GM21381 (cell line): ENCODE data around the gene PARP6.

ENCODE experiments used
- ATAC-seq: cut with Tn5 transposase; IDR thresholded peaks from one replicate; pipeline ENCODE4 v1.9.1; 2021; ENCODE audit warnings: mild to moderate bottlenecking, moderate library complexity; ENCODE audit not compliant: unreplicated experiment

The PARP6 gene

GRCh38 chr15:72231833-72232478 is 40.4 kb downstream of the PARP6 start:
- ATAC-seq: no peak

DNA sequence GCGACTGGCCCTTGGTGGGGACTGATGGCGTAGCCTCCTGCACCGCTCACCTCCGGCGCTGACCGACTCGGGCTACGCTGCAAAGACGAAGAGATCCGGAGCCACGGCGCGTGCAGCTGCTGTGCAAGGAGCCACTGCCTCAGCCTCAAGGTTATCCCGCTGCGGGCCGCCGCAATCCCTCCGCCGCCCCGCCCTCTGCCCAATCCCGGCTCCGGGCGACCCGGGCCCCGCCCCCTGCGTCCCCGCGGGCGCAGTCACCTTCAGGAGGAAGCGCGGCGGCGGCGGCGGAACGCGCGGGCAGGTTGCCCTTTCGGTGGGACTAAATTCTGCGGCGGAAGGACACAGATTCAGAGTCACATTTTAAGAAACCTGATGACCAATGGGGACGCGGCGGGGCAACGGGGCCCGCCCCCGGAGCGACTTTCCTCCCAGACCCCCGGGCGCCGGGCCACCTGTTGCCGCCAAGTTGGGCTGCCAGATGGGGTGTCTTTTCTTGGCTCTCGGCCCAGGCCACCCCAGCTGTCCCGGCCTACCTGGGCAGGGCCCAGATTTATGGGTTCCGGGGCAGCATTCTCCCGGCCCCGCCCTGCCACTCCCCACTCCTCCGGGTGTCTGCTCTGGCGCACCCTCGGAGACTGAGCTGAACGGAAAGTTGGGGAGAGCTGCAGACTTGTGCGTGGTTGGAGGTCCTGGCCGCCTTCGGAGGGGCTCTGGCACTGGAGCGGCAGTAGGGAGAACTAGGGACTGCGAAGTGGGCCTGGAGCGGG is 41.1 kb downstream of the PARP6 start, which contains the start of gene PKM:
TSS of gene PKM (minus strand) at position 125 of the 767 bp plus-strand sequence. CDS start 12,093 bp downstream, outside the sequence.
- ATAC-seq: peak; percentile 44

DNA sequence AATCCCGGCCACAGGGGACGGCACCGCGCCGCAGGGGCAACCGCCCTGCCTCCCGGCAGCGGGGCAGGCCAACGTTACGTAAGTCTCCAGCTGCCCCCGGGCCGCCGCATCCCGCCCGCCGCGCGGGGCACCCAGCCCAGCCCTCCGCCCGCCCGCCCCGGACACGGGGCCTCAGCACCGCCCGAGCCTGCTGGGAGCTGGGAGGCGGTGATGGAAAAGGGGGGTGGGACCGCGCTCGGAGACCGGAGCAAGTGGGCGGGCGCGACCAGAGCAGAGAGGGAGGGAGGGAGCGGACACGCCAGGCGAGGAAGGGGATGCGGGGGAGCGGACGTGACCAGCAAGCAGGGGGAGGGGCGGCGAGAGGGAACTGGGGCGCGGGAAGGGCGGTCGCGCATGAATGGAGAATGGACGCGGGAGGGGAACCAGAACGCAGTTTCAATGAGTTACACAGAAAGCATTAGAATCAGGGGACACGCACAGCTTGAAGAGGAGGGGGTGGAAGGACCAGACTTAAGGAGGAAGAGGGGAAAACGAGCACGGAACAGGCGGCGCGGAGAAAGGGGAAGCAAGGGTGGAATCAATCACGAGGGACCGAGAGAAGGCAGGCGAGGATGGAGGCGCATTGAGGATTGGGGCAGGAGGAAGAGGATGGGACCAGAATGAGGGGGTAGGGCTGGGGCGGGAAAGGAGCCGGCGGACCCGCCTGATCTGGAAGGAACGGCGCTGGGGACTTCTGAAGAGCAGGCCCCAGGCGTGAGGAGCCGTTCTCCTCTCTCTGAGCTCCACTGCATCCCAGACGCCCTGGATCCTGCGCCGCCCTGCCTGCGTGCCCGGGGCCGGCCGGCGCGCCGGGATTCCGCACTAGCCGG is 41.9 kb downstream of the PARP6 start:
- no peak for ATAC-seq

DNA sequence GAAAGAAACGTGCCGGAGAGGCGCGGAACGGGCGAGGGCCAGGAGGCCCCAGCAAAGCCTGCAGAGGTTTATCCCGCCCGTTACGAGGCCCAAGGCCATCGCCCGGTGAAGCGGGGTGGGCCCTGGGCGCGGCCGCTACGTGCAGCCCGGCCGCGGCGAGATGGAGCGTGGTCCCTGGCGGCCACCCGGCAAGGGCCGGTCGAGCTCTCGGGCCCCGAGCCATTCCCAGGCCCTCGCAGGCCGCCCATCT is 42.5 kb downstream of the PARP6 start:
- no peak for ATAC-seq

DNA sequence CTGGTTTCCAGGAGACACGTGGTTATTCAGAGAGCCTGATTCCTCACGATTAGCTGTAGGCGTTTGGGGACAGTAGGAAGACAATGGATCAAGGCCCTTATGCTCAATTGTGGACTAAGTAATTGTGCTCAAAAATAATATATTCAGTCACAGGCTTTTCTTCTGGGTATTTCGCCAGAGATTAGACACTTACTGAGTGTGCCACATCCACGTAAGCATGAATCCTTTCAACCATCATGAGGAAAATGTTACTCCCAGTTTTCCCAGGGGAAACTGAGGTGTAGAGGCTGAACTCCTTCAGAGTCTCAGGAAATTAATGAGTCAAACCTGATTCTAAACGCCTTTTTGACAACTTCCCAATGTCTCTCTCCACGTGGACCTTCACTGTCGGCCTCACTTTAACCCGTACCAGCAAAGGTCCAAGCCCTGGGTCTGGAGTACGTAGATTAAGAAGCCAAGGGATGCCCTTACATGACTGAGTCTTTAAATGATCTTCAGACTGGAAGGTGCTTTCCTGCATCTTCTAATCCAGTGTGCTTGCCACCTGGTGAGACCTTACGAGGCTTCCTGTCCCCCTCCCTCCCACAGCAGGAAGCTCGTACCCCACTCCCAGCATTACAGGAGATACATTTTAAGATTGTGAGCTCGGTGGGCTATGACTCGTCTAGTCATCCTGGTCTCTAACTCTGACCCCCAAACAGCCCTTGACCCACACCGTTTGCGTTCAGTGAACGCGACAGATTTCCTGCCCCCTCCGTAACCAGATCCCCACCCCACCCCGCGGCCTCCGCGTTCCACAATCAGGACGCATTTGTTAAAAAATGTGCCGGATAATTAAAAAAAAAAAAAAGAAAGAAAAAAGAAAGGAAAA is 43.0 kb downstream of the PARP6 start:
- ATAC-seq: no peak

- no peak for ATAC-seq
Measured at GRCh38 chr15:72227720-72228119, 44.6 kb downstream of the PARP6 start.

- ATAC-seq: no peak
Measured at GRCh38 chr15:72227192-72227586, 45.2 kb downstream of the PARP6 start.

DNA sequence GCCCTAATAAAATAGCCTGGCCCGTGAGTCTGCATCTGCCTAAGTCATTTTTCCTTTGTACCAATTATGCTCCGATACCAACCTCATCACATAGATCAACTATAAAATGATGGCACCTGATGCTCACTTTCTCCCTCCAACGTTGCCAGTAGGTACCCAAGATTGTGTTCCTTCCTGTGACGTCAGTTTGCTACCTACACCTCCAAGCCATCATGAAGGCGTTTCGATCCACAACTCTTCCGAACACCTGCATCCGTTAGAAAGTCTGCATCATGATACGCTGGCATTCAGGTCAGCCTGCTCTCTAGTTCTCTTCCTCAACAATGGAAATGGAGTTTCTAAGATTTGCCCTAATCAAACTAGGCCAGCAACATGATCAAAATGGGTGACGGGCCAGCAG is 49.1 kb downstream of the PARP6 start:
- no peak for ATAC-seq

DNA sequence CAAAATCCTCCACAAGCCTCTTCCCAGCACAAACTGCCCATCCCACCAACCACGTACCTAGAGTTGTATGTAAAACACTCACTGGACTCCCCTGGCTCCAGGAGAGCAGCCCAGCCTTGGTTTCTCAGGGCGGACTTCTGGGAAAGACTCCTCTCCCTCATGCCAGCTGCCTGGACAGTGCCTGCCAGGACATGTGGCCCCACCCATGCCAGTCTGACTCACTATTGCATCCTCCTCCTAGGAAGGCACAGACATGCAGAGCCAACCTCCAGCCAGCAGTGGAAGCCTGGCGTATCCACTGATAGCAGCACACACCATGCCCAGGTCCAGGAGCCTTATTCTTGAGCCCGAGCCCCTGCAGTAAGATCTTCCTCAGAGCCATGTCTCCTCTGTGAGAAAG is 50.0 kb downstream of the PARP6 start:
- ATAC-seq: no peak

DNA sequence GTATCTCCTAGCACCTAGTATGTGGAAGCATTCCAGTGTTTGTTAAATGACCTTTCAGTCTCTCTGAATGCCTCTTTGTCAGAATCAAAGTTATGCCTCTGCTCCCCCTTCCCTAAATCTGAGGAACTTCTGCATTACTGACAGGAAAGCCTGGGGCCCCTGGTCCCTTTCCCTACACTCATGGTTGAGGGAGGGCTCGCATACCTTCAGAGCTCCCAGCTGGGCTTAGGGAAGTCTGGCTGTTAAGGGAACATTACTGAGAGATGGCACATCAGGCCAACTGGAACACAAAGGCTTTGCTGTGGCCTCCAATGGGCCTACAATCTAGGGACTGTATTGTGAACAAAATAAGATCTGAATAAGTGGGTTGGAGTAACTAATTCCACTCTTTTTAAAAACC is 51.7 kb downstream of the PARP6 start:
- ATAC-seq: no peak

- ATAC-seq: no peak
Measured at GRCh38 chr15:72217216-72217615, 55.1 kb downstream of the PARP6 start.

- no peak for ATAC-seq
Measured at GRCh38 chr15:72216079-72216478, 56.3 kb downstream of the PARP6 start.

GRCh38 chr15:72207558-72208085 is 64.7 kb downstream of the PARP6 start:
- ATAC-seq: no peak

- no peak for ATAC-seq
Measured at GRCh38 chr15:72206677-72207000, 65.7 kb downstream of the PARP6 start.

- ATAC-seq: no peak
Measured at GRCh38 chr15:72205896-72206676, 66.3 kb downstream of the PARP6 start.

- no peak for ATAC-seq
Measured at GRCh38 chr15:72205273-72205672, 67.1 kb downstream of the PARP6 start.

DNA sequence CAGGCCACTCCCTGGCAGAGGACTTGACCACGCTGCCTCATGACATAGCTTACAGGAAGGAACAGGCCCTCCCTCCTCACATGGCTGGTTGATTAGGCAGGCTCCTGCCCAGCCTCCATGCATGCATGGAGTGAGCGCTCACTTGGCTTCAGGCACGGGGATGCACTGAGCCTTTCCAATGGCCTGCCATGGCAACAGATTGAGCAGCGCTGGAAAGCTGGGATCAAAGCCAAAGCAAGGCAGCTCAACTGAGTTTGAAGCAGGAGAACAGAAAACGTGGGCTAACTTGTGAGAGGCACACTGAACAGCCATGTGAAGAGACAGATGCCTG is 68.9 kb downstream of the PARP6 start:
- ATAC-seq: no peak

GRCh38 chr15:72202801-72203506 is 69.4 kb downstream of the PARP6 start:
- ATAC-seq: no peak

DNA sequence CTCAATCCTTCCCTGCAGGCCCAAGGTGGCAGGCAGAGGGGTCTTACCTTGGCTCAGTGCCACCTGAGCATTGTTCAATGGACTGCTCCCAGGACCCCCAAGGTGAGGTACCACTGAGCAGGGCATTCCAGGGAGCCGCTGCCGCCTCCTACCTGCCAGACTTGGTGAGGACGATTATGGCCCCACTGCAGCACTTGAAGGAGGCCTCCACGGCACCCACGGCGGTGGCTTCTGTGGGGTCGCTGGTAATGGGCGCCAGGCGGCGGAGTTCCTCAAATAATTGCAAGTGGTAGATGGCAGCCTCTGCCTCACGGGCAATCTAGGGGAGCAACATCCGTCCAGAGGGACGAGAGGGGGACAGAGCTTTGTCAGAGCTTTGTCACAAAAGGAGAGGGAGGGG is 70.1 kb downstream of the PARP6 start:
- no peak for ATAC-seq
